ENCODE data around the gene SYCP2. TPM values are rescaled to one million over a fixed set of nuclear protein-coding genes. Genes with fewer than 3 reads are reported as not detected.
A peak's percentile ranks its signal among the peaks of the same experiment; 100 is the strongest.

The SYCP2 gene
- polyA plus RNA-seq, 1 of the 3 experiments (the other 2 are of a cell fraction), result 0.76 TPM

- Histone ChIP-seq H3F3A (replicated peaks; ENCODE audit: insufficient read depth) (peaks cover 4% of the 10 kb centered on the region), H3K27ac (ENCODE audit: low read depth in 2 of 2, low read length in 1 of 2) (no peak overlapping the region), H4K20me1 (ENCODE audit: insufficient read depth) (no peaks in the 10 kb centered on the region), H3K9ac (no peak overlapping the region), H3K36me3 (replicated peaks in 1 of 2; ENCODE audit: control insufficient read depth in 1 of 2, insufficient read depth in 2 of 2, low read length in 1 of 2) (no peaks in the 10 kb centered on the region), H3K9me3 (no peaks in the 10 kb centered on the region), H2AFZ (ENCODE audit: low read depth) (no peak overlapping the region), H3K4me2 (no peak overlapping the region), H3K27me3 (ENCODE audit: insufficient read depth) (no peaks in the 10 kb centered on the region), H3K4me1 (ENCODE audit: control insufficient read depth in 1 of 2, insufficient read depth in 2 of 2, low read depth in 1 of 2, low read length in 1 of 2) (peaks cover 0 to 9% of the 10 kb centered on the region in 2 experiments; a peak in 2 of 4 replicates), H3K4me3 (ENCODE audit: low read depth in 2 of 2, low read length in 1 of 2) (no peak overlapping the region), H3K9me2 (no peaks in the 10 kb centered on the region), H3K79me2 (ENCODE audit: insufficient read depth) (no peaks in the 10 kb centered on the region; the same call in 1 of the 2 replicates)
- POLR2A ChIA-PET, result no interaction called here
- TF ChIP-seq YY1 (IDR thresholded peaks at IDR 0.05; ENCODE audit: low read depth) (no peak), RXRA (IDR thresholded peaks at IDR 0.05; ENCODE audit: borderline replicate concordance, low read depth) (no peak), REST (IDR thresholded peaks at IDR 0.05; ENCODE audit: low read depth, low read length) (no peak), PBX3 (IDR thresholded peaks at IDR 0.05) (no peak), NRF1 (IDR thresholded peaks at IDR 0.05; ENCODE audit: low read depth, low read length) (no peak), IRF3 (IDR thresholded peaks at IDR 0.05; ENCODE audit: low read depth, low read length) (no peak), SMC3 (IDR thresholded peaks at IDR 0.05; ENCODE audit: low read depth, low read length) (no peak), ELF1 (IDR thresholded peaks at IDR 0.05) (no peak), FOSL2 (IDR thresholded peaks at IDR 0.05; ENCODE audit: borderline replicate concordance, low read depth) (no peak), GATA2 (CRISPR knock-in tag; IDR thresholded peaks at IDR 0.05) (no peak)
- WGBS (ENCODE audit: low lambda C conversion rate), result 90% methylated on average over 9 of the region's 9 CpGs
- DNase-seq, result no peak
- CTCF ChIA-PET, result no interaction called here
These were observed 1.7 kb downstream of the SYCP2 start for GRCh38 chr20:59931511-59932312.

- H3K27ac ChIP-seq (ENCODE audit: low read depth in 2 of 2, low read length in 1 of 2), result peak overlapping the region in 1 of 2 experiments; percentile 30; a peak in 1 of 4 replicates
- no peaks in the 10 kb centered on the region for H3K79me2 ChIP-seq (ENCODE audit: insufficient read depth)
- H3K4me2 ChIP-seq, result no peak overlapping the region; the same call in 1 of the 2 replicates
These were observed 7.5 kb downstream of the SYCP2 start for GRCh38 chr20:59925899-59926298.

More at GRCh38 chr20:59925899-59926298, 7.5 kb downstream of the SYCP2 start:
- no peak for TF ChIP-seq IRF3 (IDR thresholded peaks at IDR 0.05; ENCODE audit: low read depth, low read length)
- TF ChIP-seq CTCF (IDR thresholded peaks at IDR 0.05), result no peak
- no peak for TF ChIP-seq POLR2AphosphoS5 (IDR thresholded peaks at IDR 0.05; ENCODE audit: low read depth, low read length)
- no peak for TF ChIP-seq SIN3A (IDR thresholded peaks at IDR 0.05; ENCODE audit: borderline replicate concordance, low read depth, low read length)
- no peak for TF ChIP-seq USF1 (IDR thresholded peaks at IDR 0.05; ENCODE audit: borderline replicate concordance, low read depth)
- no peaks in the 10 kb centered on the region for H4K20me1 ChIP-seq (ENCODE audit: insufficient read depth)
- H3K4me1 ChIP-seq (ENCODE audit: control insufficient read depth in 1 of 2, insufficient read depth in 2 of 2, low read depth in 1 of 2, low read length in 1 of 2), result no peaks in the 10 kb centered on the region; a peak in 2 of 4 replicates
- ChIA-PET POLR2A (no interaction called here), CTCF (interaction anchor here (1.2 to 2.2 kb wide), 2 partner anchors 8 to 76 kb away, joined by 4 to 12 read pairs; partner anchors contain the start of gene SYCP2)
- no peaks in the 10 kb centered on the region for H3K36me3 ChIP-seq (replicated peaks in 1 of 2; ENCODE audit: control insufficient read depth in 1 of 2, insufficient read depth in 2 of 2, low read length in 1 of 2)
- no peaks in the 10 kb centered on the region for H3K27me3 ChIP-seq (ENCODE audit: insufficient read depth)
- H3K9me2 ChIP-seq, result no peaks in the 10 kb centered on the region; the same call in 1 of the 2 replicates
- no peak overlapping the region for H3K9ac ChIP-seq
- no peaks in the 10 kb centered on the region for H3K9me3 ChIP-seq
- no peak overlapping the region for H3K4me3 ChIP-seq (ENCODE audit: low read depth in 2 of 2, low read length in 1 of 2)
- no peak overlapping the region for H2AFZ ChIP-seq (ENCODE audit: low read depth)
- no peak for DNase-seq
- no peaks in the 10 kb centered on the region for H3F3A ChIP-seq (replicated peaks; ENCODE audit: insufficient read depth)
